Measurements from ENCODE around the gene PTGIS.

Gene PTGIS

GRCh38 chr20:49481116-49481515 lies 86.8 kb downstream of the PTGIS start:
- in situ Hi-C loops (cut with HindIII; ENCODE audit: low sequenced_read_pairs), result no loop called here
- DNase-seq (ENCODE audit: low read depth), result no peak
- no peak overlapping the region for H3K4me3 ChIP-seq (ENCODE audit: low read depth, low read length)
- TF ChIP-seq, protein P1, sequence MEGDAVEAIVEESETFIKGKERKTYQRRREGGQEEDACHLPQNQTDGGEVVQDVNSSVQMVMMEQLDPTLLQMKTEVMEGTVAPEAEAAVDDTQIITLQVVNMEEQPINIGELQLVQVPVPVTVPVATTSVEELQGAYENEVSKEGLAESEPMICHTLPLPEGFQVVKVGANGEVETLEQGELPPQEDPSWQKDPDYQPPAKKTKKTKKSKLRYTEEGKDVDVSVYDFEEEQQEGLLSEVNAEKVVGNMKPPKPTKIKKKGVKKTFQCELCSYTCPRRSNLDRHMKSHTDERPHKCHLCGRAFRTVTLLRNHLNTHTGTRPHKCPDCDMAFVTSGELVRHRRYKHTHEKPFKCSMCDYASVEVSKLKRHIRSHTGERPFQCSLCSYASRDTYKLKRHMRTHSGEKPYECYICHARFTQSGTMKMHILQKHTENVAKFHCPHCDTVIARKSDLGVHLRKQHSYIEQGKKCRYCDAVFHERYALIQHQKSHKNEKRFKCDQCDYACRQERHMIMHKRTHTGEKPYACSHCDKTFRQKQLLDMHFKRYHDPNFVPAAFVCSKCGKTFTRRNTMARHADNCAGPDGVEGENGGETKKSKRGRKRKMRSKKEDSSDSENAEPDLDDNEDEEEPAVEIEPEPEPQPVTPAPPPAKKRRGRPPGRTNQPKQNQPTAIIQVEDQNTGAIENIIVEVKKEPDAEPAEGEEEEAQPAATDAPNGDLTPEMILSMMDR (IDR thresholded peaks at IDR 0.05; ENCODE audit: low read depth, low read length, missing control alignments), result no peak

GRCh38 chr20:49480236-49480635 lies 87.7 kb downstream of the PTGIS start:
- TF ChIP-seq, protein P1 (IDR thresholded peaks at IDR 0.05; ENCODE audit: low read depth, low read length, missing control alignments), result no peak

DNA sequence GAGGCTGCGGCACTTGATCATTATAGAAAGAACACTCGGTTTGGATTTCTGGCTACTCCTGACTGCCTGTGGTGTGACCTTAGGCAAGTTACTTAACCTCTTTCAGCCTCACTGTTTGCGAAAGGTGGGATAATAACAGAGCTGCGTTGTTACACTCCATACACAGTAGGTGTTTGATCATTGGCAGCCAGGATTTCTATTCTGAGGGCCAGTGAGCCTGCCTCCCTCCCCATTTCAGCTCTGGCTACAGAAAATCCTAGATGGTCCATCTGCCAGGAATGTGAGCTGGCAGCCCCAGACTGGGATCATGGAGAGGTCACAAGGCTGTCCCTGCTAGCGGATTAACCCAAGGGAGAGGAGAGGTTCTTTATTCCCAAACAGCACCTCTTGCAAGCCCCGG lies 88.2 kb downstream of the PTGIS start:
- in situ Hi-C loops (cut with HindIII; ENCODE audit: low sequenced_read_pairs), result no loop called here
- no peak for DNase-seq (ENCODE audit: low read depth)
- no peak overlapping the region for H3K4me3 ChIP-seq (ENCODE audit: low read depth, low read length)
- TF ChIP-seq, protein P1 (IDR thresholded peaks at IDR 0.05; ENCODE audit: low read depth, low read length, missing control alignments), result no peak

More at GRCh38 chr20:49480236-49480635, 87.7 kb downstream of the PTGIS start:
- in situ Hi-C loops (cut with HindIII; ENCODE audit: low sequenced_read_pairs), result no loop called here
- H3K4me3 ChIP-seq (ENCODE audit: low read depth, low read length), result no peak overlapping the region
- no peak for DNase-seq (ENCODE audit: low read depth)

DNA sequence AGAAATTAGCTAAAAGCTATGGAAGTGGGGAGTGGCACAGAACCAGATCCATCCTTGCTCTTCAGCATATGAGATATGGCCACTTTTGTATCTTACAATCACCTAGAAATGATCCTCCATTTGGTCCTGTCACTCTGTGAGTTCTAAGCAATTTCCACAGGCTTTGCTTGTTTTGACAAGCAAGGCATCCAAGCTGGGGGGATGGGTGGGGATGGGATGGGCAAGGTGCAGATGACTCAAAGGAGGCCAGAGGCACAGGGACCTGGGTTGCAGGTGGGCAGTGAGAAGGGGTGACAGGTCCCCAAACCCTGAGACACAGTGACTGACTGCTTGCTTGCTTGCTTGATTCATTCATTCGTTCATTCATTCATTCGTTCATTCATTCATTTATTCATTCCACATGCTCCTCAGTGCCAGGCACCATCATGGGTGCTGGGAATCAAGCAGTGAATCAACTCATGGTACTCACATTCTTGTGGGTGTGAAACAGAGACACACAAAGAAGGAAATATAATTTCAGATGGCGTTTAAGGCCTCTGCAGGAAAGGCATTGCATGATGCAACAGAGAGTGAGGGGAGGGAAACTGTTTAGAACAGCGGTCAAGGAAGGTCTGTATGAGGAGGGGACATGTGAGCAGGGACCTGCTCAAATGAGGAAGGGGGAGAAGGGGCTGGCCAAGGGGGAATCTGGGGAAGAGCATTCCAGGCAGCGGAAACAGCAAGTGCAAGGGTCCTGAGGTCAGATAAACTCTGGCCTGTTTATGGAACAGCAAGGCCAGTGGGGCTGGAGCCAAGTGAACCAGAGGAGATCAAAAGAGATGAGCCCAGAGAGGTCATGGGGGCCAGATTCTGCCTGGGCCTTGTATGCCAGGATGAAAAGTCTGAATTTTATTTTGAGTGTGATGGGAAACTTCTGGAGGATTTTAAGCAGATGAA lies 88.9 kb downstream of the PTGIS start:
- DNase-seq (ENCODE audit: low read depth), result no peak
- TF ChIP-seq, protein P1 (IDR thresholded peaks at IDR 0.05; ENCODE audit: low read depth, low read length, missing control alignments), result no peak
- in situ Hi-C loops (cut with HindIII; ENCODE audit: low sequenced_read_pairs), result no loop called here
- H3K4me3 ChIP-seq (ENCODE audit: low read depth, low read length), result no peak overlapping the region

GRCh38 chr20:49478266-49478665 lies 89.7 kb downstream of the PTGIS start:
- in situ Hi-C loops (cut with HindIII; ENCODE audit: low sequenced_read_pairs), result no loop called here
- TF ChIP-seq, protein P1 (IDR thresholded peaks at IDR 0.05; ENCODE audit: low read depth, low read length, missing control alignments), result no peak
- DNase-seq (ENCODE audit: low read depth), result no peak
- H3K4me3 ChIP-seq (ENCODE audit: low read depth, low read length), result no peak overlapping the region

GRCh38 chr20:49477200-49477599 lies 90.7 kb downstream of the PTGIS start:
- no peak for DNase-seq (ENCODE audit: low read depth)
- no peak overlapping the region for H3K4me3 ChIP-seq (ENCODE audit: low read depth, low read length)
- TF ChIP-seq, protein P1 (IDR thresholded peaks at IDR 0.05; ENCODE audit: low read depth, low read length, missing control alignments), result no peak
- in situ Hi-C loops (cut with HindIII; ENCODE audit: low sequenced_read_pairs), result no loop called here

Measured in astrocyte of the cerebellum (primary cell).